Lower lobe of right lung (tissue), 2 donors: ENCODE measurements around the gene ITGAE. TPM values are rescaled to one million over a fixed set of nuclear protein-coding genes. Genes with fewer than 3 reads are reported as not detected.

Experiments used
- ATAC-seq, 2 donors: fragments of 200-7000 bp; cut with Tn5 transposase; one replicate each; pipeline ENCODE4 v1.9.1; 2020 to 2022; ENCODE audit warnings: mild to moderate bottlenecking in 2 of 2, moderate library complexity in 2 of 2
- DNase-seq: peaks from one replicate; pipeline ENCODE4 v3.0.0-alpha.2; 2020
- H3K27ac ChIP-seq: fragments of 200-600 bp; one replicate; pipeline ENCODE4 v1.8.0; 2022
- H3K27me3 ChIP-seq: fragments of 200-600 bp; one replicate; pipeline ENCODE4 v1.8.0; 2022; ENCODE audit warnings: low read depth
- H3K36me3 ChIP-seq: fragments of 200-600 bp; one replicate; pipeline ENCODE4 v1.8.0; 2022; ENCODE audit warnings: mild to moderate bottlenecking
- H3K4me1 ChIP-seq: fragments of 200-600 bp; one replicate; pipeline ENCODE4 v1.8.0; 2022
- H3K4me3 ChIP-seq: fragments of 200-600 bp; one replicate; pipeline ENCODE4 v1.8.0; 2022; ENCODE audit warnings: mild to moderate bottlenecking
- H3K9me3 ChIP-seq: fragments of 200-600 bp; one replicate; pipeline ENCODE4 v1.8.0; 2022
- CTCF ChIP-seq: fragments of 200-600 bp; IDR thresholded peaks from one replicate; pipeline ENCODE4 v1.8.0; 2022; ENCODE audit warnings: antibody characterized with exemption, mild to moderate bottlenecking
- intact Hi-C: fragments of 100-400 bp; cut with DNase I; formaldehyde crosslinking; loops from one replicate; pipeline ENCODE4 v1.11.0; 2022
- total RNA-seq: library from RNA; stranded (reverse); fragmentation: NEBNext Ultra II Directional; extraction: Animal tissue kit (Norgen Biotek cat#: 25700); gene quantifications from one replicate; pipeline ENCODE4 v1.2.1, GENCODE V29; 2021
- donor health status: DM: no; HTN: yes; CAD: no; lungs with severe emphysema.

ITGAE gene
- total RNA-seq, 1 donor from 2014 or later: 35.4 TPM

GRCh38 chr17:3727041-3727440, 73.9 kb downstream of the ITGAE start:
- TF ChIP-seq CTCF: no peak
- H3K27me3 ChIP-seq: no peaks in the 10 kb centered on the region
- DNase-seq (no peak), ATAC-seq (no peak)
- no peaks in the 10 kb centered on the region for H3K36me3 ChIP-seq
- H3K27ac ChIP-seq: no peak overlapping the region
- peaks cover 19% of the 10 kb centered on the region for H3K4me1 ChIP-seq
- no peaks in the 10 kb centered on the region for H3K9me3 ChIP-seq
- intact Hi-C loops: no loop called here
- H3K4me3 ChIP-seq: no peak overlapping the region

- ATAC-seq: no peak
- intact Hi-C loops: no loop called here
- peak overlapping the region; percentile 90 for H3K27ac ChIP-seq
Measured at GRCh38 chr17:3724378-3725077, 76.5 kb downstream of the ITGAE start.

DNA sequence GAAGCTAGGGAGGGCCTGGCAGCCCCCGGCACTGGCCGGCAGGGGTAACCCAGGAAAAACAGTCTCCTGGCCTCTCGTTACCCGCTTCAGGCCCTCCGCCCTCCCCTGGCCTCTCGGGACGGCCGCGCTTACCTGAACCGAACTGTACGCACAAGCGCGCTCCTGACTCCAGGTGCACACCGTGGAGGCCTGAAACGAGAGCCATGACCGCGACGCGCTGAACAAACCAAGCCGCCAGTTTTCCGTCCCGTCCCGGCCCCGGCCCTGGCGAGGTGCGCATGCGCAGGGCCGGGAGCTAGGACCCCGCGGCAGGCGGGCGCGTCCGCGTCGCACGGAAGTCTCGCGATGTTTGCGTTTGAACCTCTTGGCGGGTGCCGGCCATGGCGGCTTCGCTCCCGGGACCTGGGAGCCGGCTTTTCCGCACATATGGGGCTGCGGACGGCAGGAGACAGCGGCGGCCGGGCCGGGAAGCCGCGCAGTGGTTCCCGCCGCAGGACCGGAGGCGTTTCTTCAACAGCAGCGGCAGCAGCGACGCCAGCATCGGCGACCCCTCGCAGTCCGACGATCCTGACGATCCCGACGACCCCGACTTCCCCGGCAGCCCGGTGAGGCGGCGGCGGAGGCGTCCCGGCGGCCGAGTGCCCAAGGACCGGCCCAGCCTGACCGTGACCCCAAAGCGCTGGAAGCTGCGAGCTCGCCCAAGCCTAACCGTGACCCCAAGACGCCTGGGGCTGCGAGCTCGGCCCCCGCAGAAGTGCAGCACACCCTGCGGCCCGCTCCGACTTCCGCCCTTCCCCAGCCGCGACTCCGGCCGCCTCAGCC, 77.2 kb downstream of the ITGAE start, which contains the start of gene HASPIN:
HASPIN (plus strand) TSS at position 348 of the 822 bp plus-strand sequence; CDS start at position 381, 33 bp downstream.
- ATAC-seq (peak; percentile 94 to 98), DNase-seq (peak; percentile 92)
- intact Hi-C loops: no loop called here
- H3K27ac ChIP-seq: peak within 1 kb of the TSS; percentile 90
- peak; percentile 39 for TF ChIP-seq CTCF
- H3K4me1 ChIP-seq: peaks cover 49% of the 10 kb centered on the region
- no peaks in the 10 kb centered on the region for H3K9me3 ChIP-seq
- H3K27me3 ChIP-seq: no peaks in the 10 kb centered on the region
- peak within 1 kb of the TSS; percentile 92 for H3K4me3 ChIP-seq
- H3K36me3 ChIP-seq: peaks cover 7% of the 10 kb centered on the region

More at GRCh38 chr17:3724378-3725077, 76.5 kb downstream of the ITGAE start:
- Histone ChIP-seq H3K4me1 (peaks cover 44% of the 10 kb centered on the region), H3K4me3 (peak overlapping the region; percentile 92), H3K9me3 (no peaks in the 10 kb centered on the region), H3K36me3 (no peaks in the 10 kb centered on the region), H3K27me3 (no peaks in the 10 kb centered on the region)
- no peak for TF ChIP-seq CTCF
- peak; percentile 49 for DNase-seq

- H3K27ac ChIP-seq: peak overlapping the region; percentile 90
- ATAC-seq (no peak), DNase-seq (no peak)
- H3K36me3 ChIP-seq: peaks cover 11% of the 10 kb centered on the region
- TF ChIP-seq CTCF: no peak
- H3K27me3 ChIP-seq: no peaks in the 10 kb centered on the region
- peaks cover 49% of the 10 kb centered on the region for H3K4me1 ChIP-seq
- intact Hi-C loops: no loop called here
- H3K4me3 ChIP-seq: peak overlapping the region; percentile 92
- no peaks in the 10 kb centered on the region for H3K9me3 ChIP-seq
Measured at GRCh38 chr17:3723188-3723555, 77.8 kb downstream of the ITGAE start.

GRCh38 chr17:3722716-3723115, 78.3 kb downstream of the ITGAE start:
- Histone ChIP-seq H3K4me3 (peak overlapping the region; percentile 92), H3K27me3 (no peaks in the 10 kb centered on the region), H3K9me3 (no peaks in the 10 kb centered on the region), H3K36me3 (peaks cover 16% of the 10 kb centered on the region), H3K27ac (peak overlapping the region; percentile 90), H3K4me1 (peaks cover 49% of the 10 kb centered on the region)
- ATAC-seq (no peak), DNase-seq (no peak)
- intact Hi-C loops: no loop called here
- no peak for TF ChIP-seq CTCF
